DOHH2 (cell line): Measurements from ENCODE around the gene GNAT1.

Source experiments
- H3F3A ChIP-seq: fragments of 200-600 bp; sonication (generic), shearing (Covaris generic); 2 replicates; pipeline ENCODE4 v1.6.0; 2016; ENCODE audit warnings: antibody characterized with exemption, mild to moderate bottlenecking; ENCODE audit not compliant: control insufficient read depth, insufficient read depth
- H3K27ac ChIP-seq: fragments of 200-600 bp; sonication (generic); 2 replicates; pipeline ENCODE4 v1.5.1; 2014; ENCODE audit warnings: low read depth, mild to moderate bottlenecking, low read length, moderate library complexity
- H3K27me3 ChIP-seq: fragments of 200-600 bp; sonication (generic); 2 replicates; pipeline ENCODE4 v1.6.1; 2014; ENCODE audit warnings: mild to moderate bottlenecking, low read length, mixed read lengths; ENCODE audit not compliant: control insufficient read depth
- H3K36me3 ChIP-seq: fragments of 200-600 bp; sonication (generic); 2 replicates; pipeline ENCODE4 v1.6.1; 2014; ENCODE audit warnings: mild to moderate bottlenecking, low read length, moderate library complexity, mixed read lengths; ENCODE audit not compliant: control insufficient read depth
- H3K4me1 ChIP-seq: fragments of 200-600 bp; sonication (generic); 2 replicates; pipeline ENCODE4 v1.6.1; 2014; ENCODE audit warnings: mild to moderate bottlenecking, low read length, mixed read lengths; ENCODE audit not compliant: control insufficient read depth
- H3K4me2 ChIP-seq: fragments of 200-600 bp; sonication (generic); 2 replicates; pipeline ENCODE4 v1.6.0; 2014; ENCODE audit warnings: mild to moderate bottlenecking, low read length, moderate library complexity
- H3K4me3 ChIP-seq: fragments of 200-600 bp; sonication (generic); 2 replicates; pipeline ENCODE4 v1.5.1; 2014; ENCODE audit warnings: mild to moderate bottlenecking, low read length, mixed read lengths
- H3K79me2 ChIP-seq: fragments of 200-600 bp; sonication (generic); 2 replicates; pipeline ENCODE4 v1.6.1; 2014; ENCODE audit warnings: mild to moderate bottlenecking, low read length, mixed read lengths; ENCODE audit not compliant: control insufficient read depth
- H3K9me2 ChIP-seq: fragments of 200-600 bp; sonication (generic); replicated peaks from 2 replicates; pipeline ENCODE4 v1.6.1; 2014; ENCODE audit warnings: mild to moderate bottlenecking, low read length, mixed read lengths; ENCODE audit not compliant: control insufficient read depth
- H3K9me3 ChIP-seq: fragments of 200-600 bp; sonication (generic); 2 replicates; pipeline ENCODE4 v1.6.1; 2014; ENCODE audit warnings: antibody characterized with exemption, low read length, mixed read lengths; ENCODE audit not compliant: control insufficient read depth, insufficient read depth
- H4K20me1 ChIP-seq: fragments of 200-600 bp; sonication (generic); 2 replicates; pipeline ENCODE4 v1.6.0; 2014; ENCODE audit warnings: low read depth, mild to moderate bottlenecking, antibody characterized with exemption, low read length, moderate library complexity; ENCODE audit not compliant: control insufficient read depth, insufficient read depth
- EZH2phosphoT487 ChIP-seq: fragments of 200-600 bp; sonication (generic); IDR thresholded peaks from 2 replicates; pipeline ENCODE4 v1.6.1; 2017; ENCODE audit warnings: borderline replicate concordance, mild to moderate bottlenecking, antibody characterized with exemption, low read length, moderate library complexity, mixed read lengths
- TF ChIP-seq, protein P1 (sequence below): fragments of 200-600 bp; sonication (generic); IDR thresholded peaks from one replicate; pipeline ENCODE4 v1.5.1; 2014; ENCODE audit warnings: antibody characterized with exemption, mild to moderate bottlenecking, low read depth, low read length; ENCODE audit not compliant: poor library complexity, severe bottlenecking

The GNAT1 gene

DNA sequence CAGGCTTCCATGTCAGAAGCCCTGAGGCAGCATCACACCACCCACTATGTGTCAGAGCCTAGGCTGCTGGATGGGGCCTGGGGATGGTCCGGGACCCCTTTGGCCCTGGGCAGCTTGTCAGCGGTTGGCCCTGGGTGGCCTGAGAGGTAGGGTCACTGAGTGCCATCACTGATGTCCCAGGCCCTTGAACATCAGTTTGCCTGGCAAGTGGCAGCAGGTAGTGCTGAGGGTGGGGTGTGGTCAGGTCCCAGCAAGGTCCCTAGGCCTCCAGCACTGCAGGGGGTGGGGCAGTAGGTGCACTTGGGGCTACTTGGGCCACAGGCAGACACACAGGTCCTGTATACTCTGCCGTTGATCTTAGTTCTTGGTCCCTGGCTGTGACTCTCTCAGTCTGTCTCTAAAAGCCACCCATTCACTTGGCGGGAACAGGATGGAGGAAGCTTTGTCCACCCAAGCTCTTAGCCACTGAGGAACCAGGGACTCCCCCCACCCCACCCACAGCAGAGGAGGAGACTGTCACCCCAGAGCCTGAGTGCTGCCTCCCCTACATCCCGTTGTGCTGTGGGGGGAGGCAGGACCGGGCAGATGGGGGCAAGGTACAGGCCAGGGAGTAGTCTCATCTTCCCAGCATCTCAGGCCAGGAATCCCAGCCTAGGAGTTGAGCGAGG, 50.4 kb downstream of the GNAT1 start:
- Histone ChIP-seq H3K4me2 (peak overlapping the region; percentile 60), H3K4me3 (peak overlapping the region; percentile 44), H4K20me1 (peaks cover 14% of the 10 kb centered on the region; the same call in 1 of the 2 replicates), H3K27ac (peak overlapping the region; percentile 58), H3K9me3 (no peaks in the 10 kb centered on the region), H3K36me3 (peaks cover 40% of the 10 kb centered on the region), H3K27me3 (no peaks in the 10 kb centered on the region), H3F3A (peaks cover 19% of the 10 kb centered on the region), H3K9me2 (no peaks in the 10 kb centered on the region), H3K4me1 (peaks cover 73% of the 10 kb centered on the region), H3K79me2 (peaks cover 92% of the 10 kb centered on the region)
- TF ChIP-seq, protein P1, sequence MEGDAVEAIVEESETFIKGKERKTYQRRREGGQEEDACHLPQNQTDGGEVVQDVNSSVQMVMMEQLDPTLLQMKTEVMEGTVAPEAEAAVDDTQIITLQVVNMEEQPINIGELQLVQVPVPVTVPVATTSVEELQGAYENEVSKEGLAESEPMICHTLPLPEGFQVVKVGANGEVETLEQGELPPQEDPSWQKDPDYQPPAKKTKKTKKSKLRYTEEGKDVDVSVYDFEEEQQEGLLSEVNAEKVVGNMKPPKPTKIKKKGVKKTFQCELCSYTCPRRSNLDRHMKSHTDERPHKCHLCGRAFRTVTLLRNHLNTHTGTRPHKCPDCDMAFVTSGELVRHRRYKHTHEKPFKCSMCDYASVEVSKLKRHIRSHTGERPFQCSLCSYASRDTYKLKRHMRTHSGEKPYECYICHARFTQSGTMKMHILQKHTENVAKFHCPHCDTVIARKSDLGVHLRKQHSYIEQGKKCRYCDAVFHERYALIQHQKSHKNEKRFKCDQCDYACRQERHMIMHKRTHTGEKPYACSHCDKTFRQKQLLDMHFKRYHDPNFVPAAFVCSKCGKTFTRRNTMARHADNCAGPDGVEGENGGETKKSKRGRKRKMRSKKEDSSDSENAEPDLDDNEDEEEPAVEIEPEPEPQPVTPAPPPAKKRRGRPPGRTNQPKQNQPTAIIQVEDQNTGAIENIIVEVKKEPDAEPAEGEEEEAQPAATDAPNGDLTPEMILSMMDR = no peak
- TF ChIP-seq EZH2phosphoT487 = no peak

DNA sequence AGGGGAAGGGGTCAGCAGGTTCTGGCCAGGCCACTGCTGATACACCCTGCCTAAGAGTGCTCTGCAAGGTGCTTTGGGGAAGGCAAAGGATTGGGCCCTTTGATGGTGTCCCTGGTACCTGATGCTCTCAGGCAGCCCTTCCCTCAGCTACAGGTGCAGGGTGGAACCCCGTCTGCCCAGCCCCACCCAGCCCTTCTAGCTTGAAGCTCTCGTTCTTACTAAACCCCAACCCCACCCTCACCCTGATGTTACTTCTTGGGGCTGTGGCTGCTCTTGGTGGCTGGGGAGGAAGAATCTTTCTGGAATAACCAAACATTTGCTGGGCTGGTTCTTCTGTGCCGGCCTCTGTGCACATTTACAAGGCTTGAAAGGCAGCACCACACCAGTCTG, 51.0 kb downstream of the GNAT1 start:
- Histone ChIP-seq H3K9me3 (no peaks in the 10 kb centered on the region), H4K20me1 (peaks cover 19% of the 10 kb centered on the region; the same call in 1 of the 2 replicates), H3K9me2 (no peaks in the 10 kb centered on the region), H3F3A (peaks cover 19% of the 10 kb centered on the region), H3K36me3 (peaks cover 45% of the 10 kb centered on the region), H3K4me3 (peak overlapping the region; percentile 44), H3K4me1 (peaks cover 78% of the 10 kb centered on the region), H3K27me3 (no peaks in the 10 kb centered on the region), H3K27ac (peak overlapping the region; percentile 58), H3K79me2 (peaks cover 92% of the 10 kb centered on the region), H3K4me2 (peak overlapping the region; percentile 60)
- TF ChIP-seq, protein P1 = no peak
- no peak for TF ChIP-seq EZH2phosphoT487

DNA sequence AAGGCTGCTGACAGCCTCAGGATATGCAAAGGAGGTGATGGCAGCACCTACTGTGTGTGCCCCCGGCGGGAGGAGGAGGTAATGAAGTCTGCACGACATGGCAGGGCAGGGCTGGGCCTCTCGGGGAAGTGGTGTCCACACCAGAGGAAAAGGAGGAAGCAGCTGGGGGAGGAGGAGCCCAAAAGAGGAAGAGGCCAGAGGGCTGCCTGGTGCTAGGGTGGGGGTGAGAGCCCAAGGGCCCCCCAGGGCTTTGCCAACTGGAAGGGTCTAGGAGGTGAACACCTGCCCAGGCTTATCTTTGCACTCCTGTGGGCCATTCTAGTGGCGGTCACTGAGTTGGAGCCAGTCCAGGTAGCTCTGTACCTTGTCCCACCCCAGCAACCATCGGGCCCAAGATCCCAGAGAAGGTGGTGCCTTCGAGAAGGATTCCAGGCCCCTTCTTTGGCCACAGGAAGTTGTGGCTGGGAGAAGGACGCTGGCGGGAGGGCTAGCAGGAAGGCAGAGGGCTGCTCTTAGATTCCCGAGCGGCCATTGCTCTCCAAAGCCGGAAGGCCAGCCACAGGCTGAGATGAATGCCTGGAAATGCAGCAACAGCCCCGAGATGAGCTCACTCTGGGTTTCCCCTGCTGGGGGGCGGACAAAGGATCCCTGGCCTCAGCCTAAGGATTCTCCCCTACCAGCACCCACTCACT, 51.6 kb downstream of the GNAT1 start:
- H3K4me2 ChIP-seq = peak overlapping the region; percentile 60
- no peaks in the 10 kb centered on the region for H3K9me2 ChIP-seq
- H3K27me3 ChIP-seq = no peaks in the 10 kb centered on the region
- peak overlapping the region; percentile 58 for H3K27ac ChIP-seq
- peaks cover 49% of the 10 kb centered on the region for H3K36me3 ChIP-seq
- H3K4me1 ChIP-seq = peaks cover 81% of the 10 kb centered on the region
- TF ChIP-seq, protein P1 = peak; percentile 24
- no peak for TF ChIP-seq EZH2phosphoT487
- H4K20me1 ChIP-seq = peaks cover 23% of the 10 kb centered on the region; the same call in 1 of the 2 replicates
- peak overlapping the region; percentile 44 for H3K4me3 ChIP-seq
- H3K9me3 ChIP-seq = no peaks in the 10 kb centered on the region
- H3K79me2 ChIP-seq = peaks cover 92% of the 10 kb centered on the region
- peaks cover 19% of the 10 kb centered on the region for H3F3A ChIP-seq
